Upper lobe of left lung (tissue), 4 donors: Measurements from ENCODE around the gene MAML2.

ENCODE experiments used
- CTCF ChIP-seq, 6 experiments: fragments of 450-650 bp in 4 of 6; fragments of 200-600 bp in 2 of 6; sonication (generic) in 2 of 6; IDR thresholded peaks; one replicate each; pipeline ENCODE4 v1.5.1; 2016 to 2019; ENCODE audit warnings: antibody characterized with exemption in 6 of 6
- POLR2A ChIP-seq, 4 donors: fragments of 450-650 bp; IDR thresholded peaks; one replicate each; pipeline ENCODE4 v1.5.1; 2016 to 2017; ENCODE audit warnings: antibody characterized with exemption in 4 of 4, mild to moderate bottlenecking in 2 of 4

- no peak for TF ChIP-seq CTCF (IDR thresholded peaks at IDR 0.05)
- no peak for TF ChIP-seq POLR2A (IDR thresholded peaks at IDR 0.05)
These were observed 155.2 kb downstream of the MAML2 start for GRCh38 chr11:96187822-96188221.
